ENCODE results near the gene KCNT2. TPM values are rescaled to one million over a fixed set of nuclear protein-coding genes. Genes with fewer than 3 reads are reported as not detected.

Gene KCNT2
- 0.08 TPM in 1 of 2 replicates, not detected in the other for total RNA-seq

GRCh38 chr1:196608390-196609369 lies at the start of gene KCNT2:
Gene KCNT2, minus strand, starts transcription at chr1:196608440. Its CDS starts 131 bp downstream, at chr1:196608309.

DNA sequence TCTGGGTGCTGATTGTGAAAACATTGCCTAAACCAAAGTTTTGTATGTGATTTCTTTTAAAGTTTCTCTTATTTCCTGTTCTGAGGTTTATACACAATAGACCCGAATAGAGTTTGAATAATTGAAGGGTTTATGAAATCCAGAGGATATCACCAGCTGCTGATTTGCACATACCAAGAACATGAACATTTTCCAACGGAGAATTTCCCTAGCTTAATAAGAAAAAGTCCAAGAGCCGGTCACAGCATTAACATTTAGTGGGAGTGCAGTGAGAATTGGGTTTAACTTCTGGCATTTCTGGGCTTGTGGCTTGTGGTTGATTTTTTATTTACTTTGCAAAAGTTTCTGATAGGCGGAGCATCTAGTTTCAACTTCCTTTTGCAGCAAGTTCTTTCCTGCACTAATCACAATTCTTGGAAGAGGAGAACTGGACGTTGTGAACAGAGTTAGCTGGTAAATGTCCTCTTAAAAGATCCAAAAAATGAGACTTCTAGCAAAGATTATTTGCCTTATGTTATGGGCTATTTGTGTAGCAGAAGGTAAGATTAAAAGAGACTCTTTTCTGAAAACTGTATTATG lies 43.5 kb upstream of the KCNT2 start, which contains the start of gene CFH:
Gene CFH (plus strand): TSS at position 407 of the 579 bp plus-strand sequence. CDS start 75 bp downstream, at position 482.

Other genes starting within 250 kb of the KCNT2 start
- 1.4 and 5.5 TPM in 2 replicates for gene CFH, start 43.6 kb upstream of the KCNT2 start, total RNA-seq
- gene CFHR3, start 166.4 kb upstream of the KCNT2 start, total RNA-seq: not detected in 2 replicates
- not detected in 2 replicates for gene CFHR1, start 211.3 kb upstream of the KCNT2 start, total RNA-seq

Measured in hair follicular keratinocyte (primary cell).